ENCODE results near the gene GMEB2.

The GMEB2 gene

GRCh38 chr20:63542031-63542559 is 84.8 kb downstream of the GMEB2 start:
- peak overlapping the region; percentile 68 for H2AK5ac ChIP-seq (ENCODE audit: low read depth, low read length)
- peak overlapping the region; percentile 68 for H3K23ac ChIP-seq (ENCODE audit: low read depth, low read length, poor library complexity)
- H3K4ac ChIP-seq (ENCODE audit: low read length): no peak overlapping the region
- H3K9ac ChIP-seq (ENCODE audit: low read depth, low read length, poor library complexity): peak overlapping the region; percentile 44
- peaks cover 3 to 10% of the 10 kb centered on the region in 2 donors for H3K4me1 ChIP-seq (ENCODE audit: control insufficient read depth in 2 of 2, insufficient read depth in 1 of 2, low read depth in 1 of 2, low read length in 2 of 2)
- no peak overlapping the region for H4K91ac ChIP-seq (ENCODE audit: low read depth, low read length, poor library complexity)
- peak overlapping the region; percentile 76 for H2BK120ac ChIP-seq (ENCODE audit: low read depth, low read length)
- H3K4me3 ChIP-seq (ENCODE audit: low read length in 2 of 2): no peak overlapping the region
- no peak overlapping the region for H3K14ac ChIP-seq (ENCODE audit: low read length)
- H2BK12ac ChIP-seq (ENCODE audit: low read length): peak overlapping the region; percentile 58
- no peak overlapping the region for H2BK15ac ChIP-seq (ENCODE audit: low read length)
- H3K9me3 ChIP-seq (replicated peaks in 1 of 2; ENCODE audit: control insufficient read depth in 2 of 2, insufficient read depth in 1 of 2, low read depth in 1 of 2, low read length in 2 of 2): no peaks in the 10 kb centered on the region
- no peak overlapping the region for H4K8ac ChIP-seq (ENCODE audit: low read depth, low read length)
- H3K79me1 ChIP-seq (ENCODE audit: low read depth, low read length): no peaks in the 10 kb centered on the region
- no CpG with 5 or more reads among the region's 36 CpGs for WGBS, 2 donors (ENCODE audit: extremely low coverage in 2 of 2, insufficient read length in 2 of 2, insufficient replicate concordance in 1 of 2)
- DNase-seq (ENCODE audit: low spot score): no peak
- peaks cover 0 to 49% (median under 1%) of the 10 kb centered on the region in 3 experiments for H3K27me3 ChIP-seq (ENCODE audit: control insufficient read depth in 3 of 3, insufficient read depth in 3 of 3, low read depth in 1 of 3, low read length in 3 of 3)
- H3K18ac ChIP-seq (ENCODE audit: low read length): peak overlapping the region; percentile 17
- no peaks in the 10 kb centered on the region for H3K36me3 ChIP-seq (replicated peaks in 1 of 2; ENCODE audit: control insufficient read depth in 2 of 2, insufficient read depth in 2 of 2, low read length in 2 of 2)
- H3K27ac ChIP-seq (replicated peaks; ENCODE audit: low read length): no peak overlapping the region
- no peak overlapping the region for H2BK5ac ChIP-seq (ENCODE audit: low read length)
- H2AFZ ChIP-seq (ENCODE audit: low read length): no peak overlapping the region
- no peak overlapping the region for H3K4me2 ChIP-seq (ENCODE audit: insufficient read depth, low read length, poor library complexity, severe bottlenecking)

DNA sequence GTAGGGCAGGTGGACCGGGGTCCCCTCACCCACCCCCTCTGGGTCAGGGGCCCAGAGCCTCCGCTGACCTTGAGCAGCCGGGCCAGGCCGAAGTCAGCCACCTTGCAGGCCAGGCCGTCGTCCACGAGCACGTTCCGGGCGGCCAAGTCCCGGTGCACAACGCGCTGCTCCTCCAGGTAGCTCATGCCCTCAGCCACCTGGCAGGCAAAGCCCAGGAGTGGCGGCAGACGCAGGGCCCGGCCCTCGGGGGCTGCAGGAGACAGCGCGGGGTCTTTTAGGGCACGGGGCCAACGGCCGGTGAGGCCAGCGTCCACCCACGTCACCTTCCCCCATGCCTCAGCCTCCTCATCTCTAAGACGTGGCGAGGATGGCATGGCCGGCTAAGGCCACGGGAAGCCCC is 85.5 kb downstream of the GMEB2 start:
- Histone ChIP-seq H3K27me3 (ENCODE audit: control insufficient read depth in 3 of 3, insufficient read depth in 3 of 3, low read depth in 1 of 3, low read length in 3 of 3) (peaks cover 0 to 43% (median 0%) of the 10 kb centered on the region in 3 experiments), H2BK120ac (ENCODE audit: low read depth, low read length) (no peak overlapping the region)
- no CpG with 5 or more reads among the region's 28 CpGs for WGBS, 2 donors (ENCODE audit: extremely low coverage in 2 of 2, insufficient read length in 2 of 2, insufficient replicate concordance in 1 of 2)

DNA sequence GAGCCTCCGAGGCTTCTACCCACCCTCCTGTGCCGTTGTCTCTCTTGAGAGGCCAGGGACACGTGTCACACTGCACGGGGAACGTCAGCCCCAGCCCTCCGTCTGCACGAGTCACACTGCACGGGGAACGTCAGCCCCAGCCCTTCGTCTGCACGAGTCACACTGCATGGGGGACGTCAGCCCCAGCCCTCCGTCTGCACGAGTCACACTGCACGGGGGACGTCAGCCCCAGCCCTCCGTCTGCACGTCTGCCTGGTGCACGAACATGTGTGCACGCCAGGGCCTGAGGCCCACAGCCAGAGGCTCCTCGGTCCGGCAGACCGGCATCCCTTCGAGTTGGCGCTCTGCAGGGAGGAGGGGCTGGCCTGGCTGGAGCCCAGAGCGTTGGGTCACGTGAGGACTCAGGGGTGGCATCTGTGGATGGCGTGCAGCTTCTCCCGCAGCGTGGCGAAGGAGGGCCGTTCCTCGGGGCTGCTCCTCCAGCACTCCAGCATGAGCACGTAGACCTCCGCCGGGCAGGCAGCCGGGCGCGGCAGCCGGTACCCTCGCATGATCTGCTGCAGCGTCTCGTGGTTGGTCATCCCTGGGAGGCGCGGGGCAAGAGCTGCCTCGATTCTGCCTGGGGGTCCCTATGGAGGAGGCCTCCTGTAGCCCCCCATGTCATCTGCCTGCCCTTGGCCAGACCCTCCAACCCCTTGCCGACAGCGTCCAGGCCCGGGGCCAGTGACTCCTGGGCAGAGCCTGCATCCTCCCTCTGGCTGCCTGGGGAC is 86.3 kb downstream of the GMEB2 start:
- H3K4me2 ChIP-seq (ENCODE audit: insufficient read depth, low read length, poor library complexity, severe bottlenecking): no peak overlapping the region
- DNase-seq (ENCODE audit: low spot score): no peak

More for the DNA sequence above, 85.5 kb downstream of the GMEB2 start:
- Histone ChIP-seq H2AFZ (ENCODE audit: low read length) (no peak overlapping the region), H3K4me3 (ENCODE audit: low read length in 2 of 2) (no peak overlapping the region), H3K36me3 (replicated peaks in 1 of 2; ENCODE audit: control insufficient read depth in 2 of 2, insufficient read depth in 2 of 2, low read length in 2 of 2) (no peaks in the 10 kb centered on the region), H3K79me1 (ENCODE audit: low read depth, low read length) (no peaks in the 10 kb centered on the region), H2AK5ac (ENCODE audit: low read depth, low read length) (peak overlapping the region; percentile 77), H3K9me3 (replicated peaks in 1 of 2; ENCODE audit: control insufficient read depth in 2 of 2, insufficient read depth in 1 of 2, low read depth in 1 of 2, low read length in 2 of 2) (no peaks in the 10 kb centered on the region), H3K18ac (ENCODE audit: low read length) (peak overlapping the region; percentile 58), H4K8ac (ENCODE audit: low read depth, low read length) (no peak overlapping the region), H4K91ac (ENCODE audit: low read depth, low read length, poor library complexity) (no peak overlapping the region), H3K9ac (ENCODE audit: low read depth, low read length, poor library complexity) (no peak overlapping the region), H3K4me1 (ENCODE audit: control insufficient read depth in 2 of 2, insufficient read depth in 1 of 2, low read depth in 1 of 2, low read length in 2 of 2) (peaks cover 9 to 12% of the 10 kb centered on the region in 2 donors), H2BK15ac (ENCODE audit: low read length) (peak overlapping the region; percentile 49), H3K4ac (ENCODE audit: low read length) (no peak overlapping the region), H3K23ac (ENCODE audit: low read depth, low read length, poor library complexity) (peak overlapping the region; percentile 25), H2BK12ac (ENCODE audit: low read length) (peak overlapping the region; percentile 94), H3K4me2 (ENCODE audit: insufficient read depth, low read length, poor library complexity, severe bottlenecking) (no peak overlapping the region), H3K27ac (replicated peaks; ENCODE audit: low read length) (no peak overlapping the region), H3K14ac (ENCODE audit: low read length) (no peak overlapping the region), H2BK5ac (ENCODE audit: low read length) (no peak overlapping the region)
- no peak for DNase-seq (ENCODE audit: low spot score)

More for the DNA sequence above, 86.3 kb downstream of the GMEB2 start:
- Histone ChIP-seq H3K36me3 (replicated peaks in 1 of 2; ENCODE audit: control insufficient read depth in 2 of 2, insufficient read depth in 2 of 2, low read length in 2 of 2) (no peaks in the 10 kb centered on the region), H3K9ac (ENCODE audit: low read depth, low read length, poor library complexity) (no peak overlapping the region), H2BK120ac (ENCODE audit: low read depth, low read length) (peak overlapping the region; percentile 36), H3K9me3 (replicated peaks in 1 of 2; ENCODE audit: control insufficient read depth in 2 of 2, insufficient read depth in 1 of 2, low read depth in 1 of 2, low read length in 2 of 2) (no peaks in the 10 kb centered on the region), H3K18ac (ENCODE audit: low read length) (peak overlapping the region; percentile 35), H3K4me3 (ENCODE audit: low read length in 2 of 2) (no peak overlapping the region), H4K91ac (ENCODE audit: low read depth, low read length, poor library complexity) (peak overlapping the region; percentile 79), H2BK12ac (ENCODE audit: low read length) (no peak overlapping the region), H3K27me3 (ENCODE audit: control insufficient read depth in 3 of 3, insufficient read depth in 3 of 3, low read depth in 1 of 3, low read length in 3 of 3) (peaks cover 0 to 35% (median 0%) of the 10 kb centered on the region in 3 experiments), H2AFZ (ENCODE audit: low read length) (peak overlapping the region; percentile 49), H3K23ac (ENCODE audit: low read depth, low read length, poor library complexity) (peak overlapping the region; percentile 68), H3K27ac (replicated peaks; ENCODE audit: low read length) (no peak overlapping the region), H3K4me1 (ENCODE audit: control insufficient read depth in 2 of 2, insufficient read depth in 1 of 2, low read depth in 1 of 2, low read length in 2 of 2) (peaks cover 13 to 14% of the 10 kb centered on the region in 2 donors), H3K4ac (ENCODE audit: low read length) (peak overlapping the region; percentile 66), H2BK15ac (ENCODE audit: low read length) (peak overlapping the region; percentile 91), H3K14ac (ENCODE audit: low read length) (peak overlapping the region; percentile 56), H2AK5ac (ENCODE audit: low read depth, low read length) (peak overlapping the region; percentile 41), H4K8ac (ENCODE audit: low read depth, low read length) (no peak overlapping the region), H3K79me1 (ENCODE audit: low read depth, low read length) (no peaks in the 10 kb centered on the region), H2BK5ac (ENCODE audit: low read length) (peak overlapping the region; percentile 82)
- WGBS, 2 donors (ENCODE audit: extremely low coverage in 2 of 2, insufficient read length in 2 of 2, insufficient replicate concordance in 1 of 2): no CpG with 5 or more reads among the region's 49 CpGs

All from neuronal stem cell (in vitro differentiated cells).